OCI-LY3 (cell line): ENCODE measurements around the gene NACAD.

Experiments used
- EZH2phosphoT487 ChIP-seq: fragments of 200-600 bp; shearing (Covaris generic); IDR thresholded peaks from 2 replicates; pipeline ENCODE4 v1.6.1; 2018; ENCODE audit warnings: antibody characterized with exemption, mixed run types, low read depth
- TF ChIP-seq, protein P1 (sequence below): fragments of 200-600, 300-600 bp; sonication (generic); IDR thresholded peaks from 2 replicates; pipeline ENCODE4 v1.5.1; 2014; ENCODE audit warnings: antibody characterized with exemption, low read length, low read depth

GRCh38 chr7:45068236-45069023, 20.3 kb downstream of the NACAD start:
- TF ChIP-seq, protein P1, sequence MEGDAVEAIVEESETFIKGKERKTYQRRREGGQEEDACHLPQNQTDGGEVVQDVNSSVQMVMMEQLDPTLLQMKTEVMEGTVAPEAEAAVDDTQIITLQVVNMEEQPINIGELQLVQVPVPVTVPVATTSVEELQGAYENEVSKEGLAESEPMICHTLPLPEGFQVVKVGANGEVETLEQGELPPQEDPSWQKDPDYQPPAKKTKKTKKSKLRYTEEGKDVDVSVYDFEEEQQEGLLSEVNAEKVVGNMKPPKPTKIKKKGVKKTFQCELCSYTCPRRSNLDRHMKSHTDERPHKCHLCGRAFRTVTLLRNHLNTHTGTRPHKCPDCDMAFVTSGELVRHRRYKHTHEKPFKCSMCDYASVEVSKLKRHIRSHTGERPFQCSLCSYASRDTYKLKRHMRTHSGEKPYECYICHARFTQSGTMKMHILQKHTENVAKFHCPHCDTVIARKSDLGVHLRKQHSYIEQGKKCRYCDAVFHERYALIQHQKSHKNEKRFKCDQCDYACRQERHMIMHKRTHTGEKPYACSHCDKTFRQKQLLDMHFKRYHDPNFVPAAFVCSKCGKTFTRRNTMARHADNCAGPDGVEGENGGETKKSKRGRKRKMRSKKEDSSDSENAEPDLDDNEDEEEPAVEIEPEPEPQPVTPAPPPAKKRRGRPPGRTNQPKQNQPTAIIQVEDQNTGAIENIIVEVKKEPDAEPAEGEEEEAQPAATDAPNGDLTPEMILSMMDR: no peak
- TF ChIP-seq EZH2phosphoT487: no peak
